Activated T-cell treated with anti-CD3 and anti-CD28 coated beads for 1 hour (primary cell): Measurements from ENCODE around the gene RASSF4.

Source experiments
- DNase-seq: peaks from one replicate; pipeline ENCODE4 v3.0.0-alpha.2; 2020; ENCODE audit warnings: low read depth

RASSF4 gene, protein sequence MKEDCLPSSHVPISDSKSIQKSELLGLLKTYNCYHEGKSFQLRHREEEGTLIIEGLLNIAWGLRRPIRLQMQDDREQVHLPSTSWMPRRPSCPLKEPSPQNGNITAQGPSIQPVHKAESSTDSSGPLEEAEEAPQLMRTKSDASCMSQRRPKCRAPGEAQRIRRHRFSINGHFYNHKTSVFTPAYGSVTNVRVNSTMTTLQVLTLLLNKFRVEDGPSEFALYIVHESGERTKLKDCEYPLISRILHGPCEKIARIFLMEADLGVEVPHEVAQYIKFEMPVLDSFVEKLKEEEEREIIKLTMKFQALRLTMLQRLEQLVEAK

DNA sequence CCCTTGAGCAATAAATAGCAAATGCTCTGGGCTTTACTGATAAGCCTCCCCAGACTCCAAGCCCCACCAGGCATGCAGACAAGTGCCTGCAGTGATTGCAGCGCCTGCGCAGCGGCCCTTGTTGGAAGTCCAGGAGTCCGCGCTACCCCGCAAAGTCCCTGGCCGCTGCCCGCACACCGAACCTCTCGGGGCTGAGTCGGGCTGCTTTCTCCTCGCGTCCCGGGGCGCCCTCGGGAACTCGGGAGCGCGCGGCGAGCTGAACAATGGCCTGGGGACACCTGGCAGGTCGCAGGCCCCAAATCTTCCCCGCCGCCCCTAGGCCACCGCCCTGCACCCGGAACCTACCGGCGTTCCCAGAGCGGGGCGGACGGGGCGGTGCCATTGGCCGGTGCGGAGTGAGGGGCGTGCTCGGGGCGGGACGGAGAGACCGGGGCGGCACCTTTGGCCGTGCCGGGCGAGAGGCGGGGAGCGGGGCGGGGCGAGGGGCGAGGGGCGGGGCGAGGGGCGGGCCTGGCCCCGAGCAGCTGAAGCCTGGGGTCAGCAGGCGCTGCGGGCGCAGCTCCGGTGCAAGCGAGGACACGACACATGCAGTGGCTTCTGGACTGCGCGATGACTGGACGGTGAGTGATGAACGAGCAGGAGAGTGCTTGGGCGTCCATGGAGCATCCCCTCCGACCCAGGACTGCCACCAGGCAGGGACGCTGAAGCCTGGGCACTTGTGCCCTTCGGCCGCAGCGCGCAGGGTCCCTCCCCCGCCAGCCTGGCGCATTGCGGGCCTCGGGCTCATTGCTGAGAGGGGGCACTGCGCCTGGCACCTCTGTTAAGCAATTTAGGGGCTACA, at the start of gene RASSF4:
Gene RASSF4 (plus strand): TSS at position 556 of the 841 bp plus-strand sequence. CDS start 10,401 bp downstream, outside the sequence.
- DNase-seq = peak; percentile 92

DNA sequence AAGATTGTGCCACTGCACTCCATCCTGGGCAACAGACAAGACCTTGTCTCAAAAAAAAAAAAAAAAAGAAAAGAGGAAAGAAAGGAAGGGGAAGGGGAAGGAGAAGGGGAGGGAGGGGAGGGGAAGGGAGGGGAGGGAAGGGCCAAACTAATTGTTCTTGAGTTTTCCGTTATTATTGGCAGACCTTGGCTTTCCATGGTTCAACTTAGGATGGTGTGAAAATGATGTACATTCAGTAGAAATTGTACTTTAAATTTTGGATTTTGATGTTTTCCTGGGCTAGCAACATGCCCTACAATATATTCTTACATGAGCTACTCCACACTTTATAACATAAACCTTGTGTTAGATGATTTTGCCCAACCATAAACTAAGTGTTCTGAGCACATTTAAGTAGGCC, 49.7 kb upstream of the RASSF4 start:
- DNase-seq = no peak

DNA sequence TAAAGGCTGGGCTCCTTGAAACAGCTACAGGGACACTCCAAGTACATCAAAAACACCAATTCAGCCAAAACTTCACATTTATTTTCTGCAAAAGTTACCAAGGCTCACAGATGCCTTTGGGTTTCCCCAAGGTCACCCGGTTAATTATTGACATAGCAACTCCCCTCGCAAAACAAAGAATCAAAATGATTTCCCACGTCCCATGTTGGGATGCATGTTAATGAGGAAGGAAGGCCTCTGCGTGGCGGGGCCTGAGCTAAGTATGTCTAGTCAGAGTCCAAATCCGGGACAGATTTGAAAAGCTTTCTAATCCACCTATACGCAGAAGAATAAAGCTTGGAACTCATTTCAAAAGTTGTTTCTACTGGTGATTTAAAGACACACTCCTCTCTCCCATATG, 49.0 kb upstream of the RASSF4 start:
- DNase-seq = no peak

DNA sequence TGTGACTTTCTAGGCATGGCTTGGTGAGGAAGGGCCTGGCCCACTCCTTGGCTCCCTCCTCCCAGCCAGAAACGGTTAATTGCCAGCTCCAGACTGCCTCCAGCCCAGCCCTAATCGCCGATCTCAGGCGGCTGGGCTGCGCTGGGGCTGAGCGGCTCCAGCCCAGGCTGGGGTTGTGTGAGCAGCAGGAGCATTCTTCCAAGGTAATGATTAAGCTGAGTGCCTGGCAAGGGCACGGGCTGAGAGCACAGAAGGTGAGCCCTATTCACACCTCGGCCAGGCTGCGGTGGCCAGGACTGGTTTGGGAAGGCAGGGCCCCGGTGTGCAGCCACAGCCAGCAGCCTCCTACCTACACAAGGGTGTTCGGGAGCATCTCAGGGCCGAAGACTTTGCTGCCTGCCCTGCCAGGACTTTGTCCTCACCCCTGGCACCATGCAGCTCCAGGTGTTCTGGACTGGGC, 48.5 kb upstream of the RASSF4 start, which contains the start of gene TMEM72:
Gene TMEM72 (plus strand): TSS at position 257 of the 460 bp plus-strand sequence. CDS start 176 bp downstream, at position 433.
- no peak for DNase-seq

DNA sequence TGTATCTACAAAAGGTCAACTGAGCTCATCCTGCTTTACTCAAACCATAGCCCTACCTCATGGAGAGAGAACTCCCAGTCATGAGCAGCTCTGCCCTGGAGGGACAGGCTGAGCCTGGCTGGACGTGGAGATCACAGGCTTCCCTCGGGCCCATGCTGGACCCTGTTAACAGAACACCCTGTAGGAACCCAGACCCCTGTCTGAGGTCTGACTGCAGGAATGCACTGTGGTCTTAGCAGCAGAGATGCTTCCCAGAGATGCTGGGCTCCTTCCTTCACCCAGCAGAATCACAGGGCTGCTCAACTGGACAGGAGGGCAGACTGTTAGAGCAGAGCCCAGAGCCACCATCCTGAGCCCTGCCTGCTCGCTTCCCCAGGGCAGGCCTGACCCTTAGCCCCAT, 47.7 kb upstream of the RASSF4 start:
- no peak for DNase-seq

- peak; percentile 28 for DNase-seq
Measured at GRCh38 chr10:44913350-44914081, 46.1 kb upstream of the RASSF4 start.

GRCh38 chr10:44914891-44915290, 44.7 kb upstream of the RASSF4 start:
- no peak for DNase-seq

DNA sequence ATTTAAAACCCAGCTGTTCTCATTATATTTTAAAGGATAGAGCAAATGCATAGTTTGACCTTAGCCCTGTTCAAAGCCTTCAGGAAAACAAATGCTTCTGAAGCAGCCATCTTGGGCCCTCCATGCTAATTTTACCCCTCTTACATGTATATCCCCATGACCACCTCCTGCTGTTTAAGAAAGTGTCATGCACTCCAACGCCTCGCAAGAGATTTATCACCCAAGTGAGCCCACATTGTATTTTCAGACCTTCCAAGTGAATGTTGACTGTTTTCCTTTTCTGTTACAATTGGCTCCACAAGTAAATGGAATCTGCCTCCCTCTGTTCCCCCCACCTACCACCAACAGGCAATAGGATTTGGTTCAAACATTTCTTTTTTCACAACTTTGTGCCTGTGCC, 43.2 kb upstream of the RASSF4 start:
- no peak for DNase-seq

GRCh38 chr10:44917848-44918247, 41.8 kb upstream of the RASSF4 start:
- DNase-seq = no peak

- DNase-seq = no peak
Measured at GRCh38 chr10:44920252-44920651, 39.4 kb upstream of the RASSF4 start.

- no peak for DNase-seq
Measured at GRCh38 chr10:44921061-44921460, 38.5 kb upstream of the RASSF4 start.

DNA sequence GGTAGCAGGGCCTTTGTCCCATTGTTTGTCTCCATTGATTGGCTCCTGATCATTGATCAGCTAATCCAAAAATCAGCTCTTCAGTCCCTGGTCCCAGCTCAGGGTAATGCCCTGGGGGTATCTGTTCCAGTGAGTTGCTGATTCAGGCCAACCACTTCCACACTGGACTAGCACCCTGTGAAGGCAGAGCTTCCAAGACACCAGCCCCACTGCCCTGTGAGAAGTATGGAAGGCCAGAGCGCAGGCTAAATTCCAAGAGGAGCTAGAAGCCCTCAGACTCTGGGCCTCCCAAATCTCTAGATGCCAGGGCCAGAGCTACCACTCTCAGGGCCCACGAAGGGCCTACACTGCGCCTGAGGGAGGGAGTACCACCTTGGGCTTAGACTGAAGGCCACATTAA, 38.1 kb upstream of the RASSF4 start:
- no peak for DNase-seq

DNA sequence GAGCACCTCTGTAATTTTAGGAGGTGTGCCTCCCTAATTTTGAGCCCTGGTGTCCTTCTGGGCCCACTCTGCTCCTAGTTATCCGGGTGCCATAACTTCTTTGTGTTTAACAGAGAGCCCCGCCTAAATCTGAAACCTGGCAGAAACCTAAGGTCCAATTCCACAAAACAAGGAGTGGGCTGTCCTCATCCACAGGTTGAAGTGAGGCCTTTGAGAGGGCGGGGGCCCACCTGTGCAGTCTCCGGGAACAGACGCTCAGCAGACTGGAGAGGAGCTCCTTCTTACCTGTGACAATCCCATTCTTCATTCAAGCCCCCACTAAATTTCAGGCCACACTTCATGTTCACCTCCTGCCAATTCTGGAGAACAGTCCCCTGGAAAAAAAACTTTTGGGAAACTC, 37.6 kb upstream of the RASSF4 start:
- DNase-seq = no peak

- DNase-seq = no peak
Measured at GRCh38 chr10:44922796-44923545, 36.6 kb upstream of the RASSF4 start.

DNA sequence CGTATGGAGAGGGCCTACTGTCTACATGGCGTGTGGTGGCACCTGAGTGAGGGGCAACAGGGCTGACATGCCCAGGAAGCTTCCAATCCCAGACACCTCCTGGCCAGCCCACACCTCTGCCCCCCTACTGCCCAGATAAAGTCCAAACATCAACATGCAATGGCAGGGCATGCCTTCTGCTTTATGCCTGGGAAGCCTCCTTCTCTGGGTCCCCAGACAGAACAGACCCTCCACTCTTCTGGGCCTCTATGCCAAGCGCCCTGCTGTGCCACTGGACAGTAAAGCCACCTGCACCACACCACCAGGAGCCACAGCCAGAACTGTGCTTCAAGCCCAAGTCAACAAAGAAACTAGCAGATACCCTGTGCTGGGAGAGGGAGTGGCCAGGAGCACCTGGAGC, 36.0 kb upstream of the RASSF4 start:
- DNase-seq = no peak

DNA sequence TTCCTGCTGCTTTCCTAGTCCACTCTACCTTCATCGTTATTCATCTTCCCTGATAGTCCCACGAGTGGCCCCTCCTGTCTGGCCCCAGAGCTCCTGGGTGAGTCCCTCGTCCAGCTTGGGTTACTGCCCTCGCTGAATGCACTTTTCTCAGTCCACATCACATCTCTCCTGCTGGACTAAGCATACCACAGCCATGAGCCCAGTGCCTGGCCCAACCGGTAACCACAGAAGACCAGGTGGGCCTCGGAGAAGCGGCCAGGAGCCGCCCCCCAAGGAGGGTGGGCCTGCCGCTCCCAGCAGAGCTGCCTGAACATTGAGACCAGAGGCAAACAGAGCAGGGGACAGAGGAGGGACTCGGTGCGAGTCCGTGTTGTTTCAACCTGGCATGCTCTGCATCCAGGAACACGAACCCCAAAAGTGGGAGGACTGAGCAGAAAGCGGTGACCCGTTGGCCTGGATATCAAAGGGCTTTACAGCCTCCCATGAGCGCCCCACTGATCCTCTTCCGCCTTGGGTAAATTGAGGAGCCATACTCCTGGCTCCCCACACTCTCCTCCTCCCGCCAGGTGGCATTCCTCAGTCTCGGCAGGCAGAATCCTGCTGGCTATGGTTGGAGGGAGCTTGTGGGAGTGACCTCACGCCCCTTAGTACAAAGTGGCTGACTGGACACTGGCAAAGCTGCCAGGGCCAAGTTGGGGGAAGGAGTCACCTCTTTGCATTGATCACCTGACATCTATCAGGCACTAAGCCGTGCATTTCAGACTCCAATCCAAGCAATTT, 35.2 kb upstream of the RASSF4 start:
- no peak for DNase-seq

GRCh38 chr10:44925224-44925623, 34.4 kb upstream of the RASSF4 start:
- no peak for DNase-seq

- no peak for DNase-seq
Measured at GRCh38 chr10:44925811-44926750, 33.5 kb upstream of the RASSF4 start.

- DNase-seq = no peak
Measured at GRCh38 chr10:44926751-44927351, 32.8 kb upstream of the RASSF4 start.
